ENCODE data around the gene VTI1A.
"Not testable (repeated sequence)": the region's sequence is repeated elsewhere in the genome, so short reads cannot be mapped to it uniquely, and the experiment has no call there.

VTI1A gene

DNA sequence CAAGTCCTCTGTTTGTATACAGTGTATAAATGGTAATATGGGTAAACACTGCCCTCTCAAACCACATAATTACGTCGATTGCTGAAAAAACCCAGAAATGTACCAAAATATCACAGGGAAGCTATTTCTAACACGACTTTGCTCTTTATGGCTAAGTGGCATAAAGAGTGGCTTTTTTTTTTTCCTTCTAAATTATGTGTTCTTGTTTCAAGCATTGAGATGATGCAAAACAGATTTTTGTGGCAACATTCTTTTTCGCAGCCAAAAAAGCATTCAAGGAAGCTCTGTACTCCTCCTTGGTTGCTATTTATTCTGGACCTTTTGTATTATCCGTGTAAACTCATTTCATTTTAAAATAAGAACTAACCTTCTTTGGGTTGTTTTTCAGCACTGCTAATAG lies 138.9 kb downstream of the VTI1A start:
- DNase-seq (ENCODE audit: low read depth in 1 of 2, low spot score in 1 of 2): no peak

- DNase-seq (ENCODE audit: low read depth in 1 of 2, low spot score in 1 of 2): no peak
These were observed 140.7 kb downstream of the VTI1A start for GRCh38 chr10:112587729-112588128.

DNA sequence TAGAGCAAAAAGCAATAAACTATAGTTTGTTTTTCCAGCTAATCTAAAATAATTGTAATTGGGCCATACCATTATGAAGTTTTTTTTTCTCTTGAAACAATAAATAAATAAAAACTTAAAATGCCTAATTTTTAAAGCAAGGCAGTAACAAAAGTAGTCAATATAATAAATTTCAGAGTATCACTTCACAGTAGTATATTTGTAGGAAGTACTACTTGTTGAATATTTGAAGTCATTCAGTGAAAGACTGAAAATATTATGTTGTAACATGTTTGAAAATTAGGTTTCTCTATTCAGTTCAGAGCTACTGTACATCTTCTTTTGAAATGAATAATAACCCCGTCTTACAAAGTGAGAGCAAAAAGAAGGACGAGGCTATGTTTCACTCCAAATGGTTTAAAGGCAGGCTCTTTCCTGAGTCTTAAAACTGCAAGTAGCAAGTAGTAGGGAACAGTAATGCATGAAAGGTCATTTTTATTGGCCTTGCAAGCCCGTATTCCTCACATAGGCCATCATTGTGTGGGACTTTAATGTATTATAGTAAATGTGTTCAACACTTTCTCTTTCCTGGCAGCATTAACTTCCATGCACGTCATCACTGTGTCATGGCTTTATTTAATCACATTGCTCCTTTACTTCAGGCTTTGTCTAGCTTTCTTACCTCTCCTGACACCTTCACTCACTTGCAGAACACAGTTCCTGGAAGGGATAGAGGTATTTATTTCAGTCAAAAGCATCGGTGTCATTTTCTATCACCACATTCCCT lies 141.4 kb downstream of the VTI1A start:
- DNase-seq (ENCODE audit: low read depth in 1 of 2, low spot score in 1 of 2): no peak

DNA sequence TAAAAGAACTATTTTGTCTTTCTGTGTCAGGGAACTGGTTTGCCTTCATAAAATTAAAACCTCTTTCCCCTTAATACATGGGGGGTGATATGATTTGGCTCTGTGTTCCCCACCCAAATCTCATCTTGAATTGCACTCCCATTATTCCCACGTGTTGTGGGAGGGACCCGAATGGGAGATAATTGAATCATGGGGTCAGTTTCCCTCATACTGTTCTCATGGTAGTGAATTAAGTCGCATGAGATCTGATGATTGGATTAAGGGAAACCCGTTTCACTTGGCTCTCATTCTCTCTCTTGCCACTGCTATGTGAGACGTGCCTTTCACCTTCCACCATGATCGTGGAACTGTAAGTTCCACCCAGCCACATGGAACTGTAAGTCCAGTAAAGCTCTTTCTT lies 142.1 kb downstream of the VTI1A start:
- no peak for DNase-seq (ENCODE audit: low read depth in 1 of 2, low spot score in 1 of 2)

- DNase-seq (ENCODE audit: low read depth in 1 of 2, low spot score in 1 of 2): not testable (repeated sequence)
These were observed 143.8 kb downstream of the VTI1A start for GRCh38 chr10:112590786-112591185.

GRCh38 chr10:112593023-112593422 lies 146.0 kb downstream of the VTI1A start:
- DNase-seq (ENCODE audit: low read depth in 1 of 2, low spot score in 1 of 2): no peak

GRCh38 chr10:112601214-112602090 lies 154.4 kb downstream of the VTI1A start:
- DNase-seq (ENCODE audit: low read depth in 1 of 2, low spot score in 1 of 2): no peak

DNA sequence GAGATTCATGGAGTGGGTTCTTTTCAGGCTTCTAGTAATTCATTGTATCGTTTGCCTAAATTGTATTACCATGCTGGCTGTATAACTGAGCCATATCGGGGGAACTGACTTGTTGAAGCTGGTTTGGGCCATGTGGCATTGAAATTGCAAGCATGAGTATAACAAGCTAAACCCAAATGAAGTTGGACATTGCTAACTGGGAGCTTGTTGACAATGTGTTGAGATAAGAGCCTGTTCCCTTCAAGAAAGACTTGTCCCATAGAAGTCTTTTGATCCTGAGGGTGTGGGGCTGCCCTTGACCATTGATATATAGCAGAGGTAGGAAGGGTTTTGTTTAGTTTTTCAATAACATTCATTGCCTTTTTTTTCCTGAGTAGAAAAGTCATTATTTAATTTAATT lies 156.0 kb downstream of the VTI1A start:
- DNase-seq (ENCODE audit: low read depth in 1 of 2, low spot score in 1 of 2): no peak

GRCh38 chr10:112605063-112605462 lies 158.0 kb downstream of the VTI1A start:
- no peak for DNase-seq (ENCODE audit: low read depth in 1 of 2, low spot score in 1 of 2)

- DNase-seq (ENCODE audit: low read depth in 1 of 2, low spot score in 1 of 2): no peak
These were observed 160.5 kb downstream of the VTI1A start for GRCh38 chr10:112607506-112607905.

GRCh38 chr10:112613620-112614019 lies 166.6 kb downstream of the VTI1A start:
- DNase-seq (ENCODE audit: low read depth in 1 of 2, low spot score in 1 of 2): no peak

DNA sequence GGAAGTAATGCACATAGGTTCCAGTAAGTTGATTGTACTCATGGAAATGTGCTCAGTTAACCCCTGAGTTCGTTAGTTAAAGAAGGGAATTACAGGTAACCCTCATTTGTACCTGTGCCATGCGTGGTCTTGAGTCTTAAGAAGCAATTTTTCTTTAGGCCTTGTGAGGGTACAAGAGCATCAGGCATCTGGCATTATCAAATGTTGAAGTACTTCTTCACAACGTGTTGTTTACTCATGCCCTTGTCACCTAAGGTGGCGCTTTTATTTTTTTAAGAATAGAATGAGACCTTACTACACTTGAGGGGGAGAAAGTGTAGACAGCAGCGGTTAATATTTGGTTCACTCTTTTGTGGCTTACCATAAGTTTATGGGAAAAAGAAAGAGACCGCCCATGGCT lies 167.1 kb downstream of the VTI1A start:
- no peak for DNase-seq (ENCODE audit: low read depth in 1 of 2, low spot score in 1 of 2)

- no peak for DNase-seq (ENCODE audit: low read depth in 1 of 2, low spot score in 1 of 2)
These were observed 167.6 kb downstream of the VTI1A start for GRCh38 chr10:112614586-112614985.

- no peak for DNase-seq (ENCODE audit: low read depth in 1 of 2, low spot score in 1 of 2)
These were observed 168.3 kb downstream of the VTI1A start for GRCh38 chr10:112615269-112615668.

DNA sequence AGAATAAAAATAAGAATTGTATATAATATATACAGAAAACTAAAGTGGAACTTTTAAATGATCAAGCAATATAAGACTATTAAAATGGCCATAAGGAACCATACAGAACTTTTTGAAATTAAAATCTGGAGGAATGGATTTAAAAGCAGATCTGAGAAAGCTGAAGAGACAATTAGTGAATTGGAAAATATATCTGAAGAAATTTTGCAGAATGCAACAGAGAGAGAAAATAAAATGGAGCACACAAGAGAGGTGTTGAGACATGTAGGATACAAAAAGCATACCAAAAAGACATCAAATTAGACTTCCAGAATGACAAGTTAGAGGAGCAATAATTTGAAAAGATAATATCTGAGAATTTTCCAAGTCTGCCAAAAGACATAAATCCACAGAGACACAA lies 169.6 kb downstream of the VTI1A start:
- DNase-seq (ENCODE audit: low read depth in 1 of 2, low spot score in 1 of 2): no peak

DNA sequence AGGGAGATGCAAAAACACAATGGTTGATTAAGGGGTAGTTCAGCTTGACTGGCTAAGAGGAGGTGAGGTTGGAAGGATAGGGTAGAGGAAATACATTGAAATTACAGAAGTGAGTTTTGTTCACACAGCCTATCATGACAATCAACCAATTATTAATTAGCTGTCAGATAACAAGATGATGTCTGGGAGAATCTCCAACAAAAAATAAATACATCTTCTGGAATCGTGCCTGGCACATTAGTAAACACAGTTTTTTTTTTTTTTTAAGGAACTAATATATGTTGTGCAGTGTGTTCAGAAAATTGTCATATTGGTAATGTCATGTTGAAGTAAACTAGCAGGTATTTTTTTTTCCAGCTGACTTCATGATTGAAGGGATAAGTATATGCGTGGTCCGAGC lies 171.8 kb downstream of the VTI1A start:
- DNase-seq (ENCODE audit: low read depth in 1 of 2, low spot score in 1 of 2): no peak

DNA sequence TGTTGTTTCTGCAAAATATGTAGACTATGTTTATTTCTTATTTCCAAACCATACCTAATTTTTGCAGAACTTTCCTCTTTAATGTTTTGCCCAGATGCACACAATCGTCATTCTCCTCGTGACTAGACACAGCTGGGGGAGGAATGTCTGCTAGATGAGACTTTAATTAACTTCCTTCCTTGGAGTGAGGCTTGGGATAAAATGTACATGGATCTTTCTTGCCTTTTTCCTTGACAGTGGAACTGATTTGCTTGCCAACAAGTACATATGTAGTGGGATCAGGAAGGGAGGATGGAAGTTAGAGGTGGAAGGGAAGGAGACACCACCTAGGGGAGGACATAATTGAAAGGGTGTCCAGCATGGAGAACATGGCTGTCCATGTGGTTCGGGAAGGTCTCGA lies 172.5 kb downstream of the VTI1A start:
- no peak for DNase-seq (ENCODE audit: low read depth in 1 of 2, low spot score in 1 of 2)

- no peak for DNase-seq (ENCODE audit: low read depth in 1 of 2, low spot score in 1 of 2)
These were observed 175.8 kb downstream of the VTI1A start for GRCh38 chr10:112622786-112623185.

DNA sequence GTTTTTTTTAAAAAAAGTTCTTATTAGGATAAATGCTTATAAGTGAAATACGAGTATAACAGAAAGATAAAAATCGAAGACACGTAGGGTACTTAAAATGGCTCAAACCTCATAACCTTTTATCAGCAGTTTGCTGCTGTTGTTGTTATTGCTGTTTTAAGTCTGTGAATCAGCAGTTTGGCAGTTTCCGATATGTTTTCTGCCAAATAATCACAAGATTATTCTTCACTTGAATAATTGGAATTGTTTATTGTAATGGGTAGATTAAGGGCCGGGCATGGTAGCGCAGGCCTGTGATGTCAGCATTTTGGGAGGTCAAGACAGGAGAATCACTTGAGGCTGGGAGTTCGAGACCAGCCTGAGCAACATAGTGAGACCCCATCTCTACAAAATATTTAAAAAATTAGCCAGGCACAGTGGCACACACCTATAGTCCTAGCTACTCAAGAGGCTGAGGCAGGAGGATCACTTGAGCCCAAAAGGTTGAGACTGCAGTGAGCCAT lies 177.6 kb downstream of the VTI1A start:
- DNase-seq (ENCODE audit: low read depth in 1 of 2, low spot score in 1 of 2): no peak

DNA sequence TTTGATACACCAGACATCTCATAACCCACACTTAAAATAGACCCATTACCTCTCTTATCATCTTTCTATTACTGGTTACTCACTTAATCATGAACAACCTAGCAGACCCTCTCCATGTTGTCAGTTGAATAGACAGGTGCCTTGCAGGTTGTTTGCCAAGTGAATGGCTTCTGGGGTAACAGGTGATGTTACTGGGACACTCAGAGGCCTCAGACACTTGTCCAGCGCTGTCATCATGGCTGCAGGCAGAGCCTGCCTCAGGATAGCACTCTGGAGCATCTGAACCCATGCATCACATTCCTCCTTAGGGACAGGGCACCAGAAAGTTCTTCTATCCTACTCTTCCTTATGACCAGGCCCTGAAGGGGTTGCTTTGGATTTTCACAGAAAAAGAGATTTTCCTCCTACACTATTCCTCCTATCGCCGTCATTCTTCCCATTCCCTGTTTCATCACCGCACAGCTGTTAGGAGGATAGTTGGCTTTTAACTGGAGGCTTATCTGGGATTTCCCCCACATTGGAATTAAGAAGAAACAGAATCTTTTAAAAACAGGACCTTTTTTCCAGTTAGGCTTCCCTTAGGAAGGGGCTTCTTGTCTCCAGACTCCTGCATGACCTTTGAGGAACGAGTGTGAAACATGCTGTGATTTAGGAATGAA lies 182.1 kb downstream of the VTI1A start:
- no peak for DNase-seq (ENCODE audit: low read depth in 1 of 2, low spot score in 1 of 2)

GRCh38 chr10:112631501-112632400 lies 184.7 kb downstream of the VTI1A start:
- no peak for DNase-seq (ENCODE audit: low read depth in 1 of 2, low spot score in 1 of 2)

Data from activated CD4-positive, alpha-beta T cell treated with anti-CD3 and anti-CD28 coated beads, Interleukin-2, amount 50 U/mL, for 24 hours (primary cell).